ENCODE results near the gene ATP13A4. TPM values are rescaled to one million over a fixed set of nuclear protein-coding genes. Genes with fewer than 3 reads are reported as not detected.

The ATP13A4 gene
- polyA plus RNA-seq, 3 donors: 0.08 to 0.21 (median 0.19) TPM

- DNase-seq: no peak
- no peak overlapping the region for H3K27ac ChIP-seq (ENCODE audit: low read depth in 1 of 2, low read length in 2 of 2)
- no peaks in the 10 kb centered on the region for H3K79me2 ChIP-seq (ENCODE audit: insufficient read depth, low read length)
- H3K36me3 Mint-ChIP-seq: no peaks in the 10 kb centered on the region
- no peaks in the 10 kb centered on the region for H4K20me1 ChIP-seq (ENCODE audit: insufficient read depth, low read length)
- H3K4me3 ChIP-seq (replicated peaks in 1 of 3; ENCODE audit: low read depth in 2 of 3, low read length in 3 of 3): no peak overlapping the region
- TF ChIP-seq, protein P1, sequence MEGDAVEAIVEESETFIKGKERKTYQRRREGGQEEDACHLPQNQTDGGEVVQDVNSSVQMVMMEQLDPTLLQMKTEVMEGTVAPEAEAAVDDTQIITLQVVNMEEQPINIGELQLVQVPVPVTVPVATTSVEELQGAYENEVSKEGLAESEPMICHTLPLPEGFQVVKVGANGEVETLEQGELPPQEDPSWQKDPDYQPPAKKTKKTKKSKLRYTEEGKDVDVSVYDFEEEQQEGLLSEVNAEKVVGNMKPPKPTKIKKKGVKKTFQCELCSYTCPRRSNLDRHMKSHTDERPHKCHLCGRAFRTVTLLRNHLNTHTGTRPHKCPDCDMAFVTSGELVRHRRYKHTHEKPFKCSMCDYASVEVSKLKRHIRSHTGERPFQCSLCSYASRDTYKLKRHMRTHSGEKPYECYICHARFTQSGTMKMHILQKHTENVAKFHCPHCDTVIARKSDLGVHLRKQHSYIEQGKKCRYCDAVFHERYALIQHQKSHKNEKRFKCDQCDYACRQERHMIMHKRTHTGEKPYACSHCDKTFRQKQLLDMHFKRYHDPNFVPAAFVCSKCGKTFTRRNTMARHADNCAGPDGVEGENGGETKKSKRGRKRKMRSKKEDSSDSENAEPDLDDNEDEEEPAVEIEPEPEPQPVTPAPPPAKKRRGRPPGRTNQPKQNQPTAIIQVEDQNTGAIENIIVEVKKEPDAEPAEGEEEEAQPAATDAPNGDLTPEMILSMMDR (IDR thresholded peaks at IDR 0.05): no peak
- H3K9me3 Mint-ChIP-seq: peaks cover 0 to 7% (median 2%) of the 10 kb centered on the region in 7 donors
- H3K27me3 ChIP-seq (ENCODE audit: control insufficient read depth in 2 of 2, insufficient read depth in 2 of 2, low read length in 2 of 2): no peaks in the 10 kb centered on the region
- H3K4me2 ChIP-seq (replicated peaks; ENCODE audit: extremely low read depth, low read length, poor library complexity, severe bottlenecking): no peak overlapping the region
- no peaks in the 10 kb centered on the region for H3K9me3 ChIP-seq (replicated peaks in 1 of 2; ENCODE audit: control insufficient read depth in 1 of 2, insufficient read depth in 1 of 2, low read length in 2 of 2)
- no peak overlapping the region for H3K4me3 Mint-ChIP-seq
- H3K4me1 Mint-ChIP-seq: no peaks in the 10 kb centered on the region
- H2AFZ ChIP-seq (ENCODE audit: insufficient read depth, low read depth, low read length, poor library complexity, severe bottlenecking): no peak overlapping the region
- H3K27me3 Mint-ChIP-seq (ENCODE audit: low read depth in 3 of 3): no peaks in the 10 kb centered on the region
- no CpG with 5 or more reads among the region's 2 CpGs for WGBS (ENCODE audit: insufficient coverage)
- H3K36me3 ChIP-seq (replicated peaks in 1 of 2; ENCODE audit: control insufficient read depth in 1 of 2, insufficient read depth in 2 of 2, low read length in 2 of 2): no peaks in the 10 kb centered on the region
- no peak overlapping the region for H3K27ac Mint-ChIP-seq
- intact Hi-C loops (cut with micrococcal nuclease): no loop called here
- no peaks in the 10 kb centered on the region for H3K4me1 ChIP-seq (ENCODE audit: control insufficient read depth in 1 of 2, insufficient read depth in 2 of 2, low read length in 2 of 2)
- no peak overlapping the region for H3K9ac ChIP-seq (ENCODE audit: insufficient read depth, low read length, poor library complexity, severe bottlenecking)
Observed at GRCh38 chr3:193403307-193403706, 151.4 kb downstream of the ATP13A4 start.

DNA sequence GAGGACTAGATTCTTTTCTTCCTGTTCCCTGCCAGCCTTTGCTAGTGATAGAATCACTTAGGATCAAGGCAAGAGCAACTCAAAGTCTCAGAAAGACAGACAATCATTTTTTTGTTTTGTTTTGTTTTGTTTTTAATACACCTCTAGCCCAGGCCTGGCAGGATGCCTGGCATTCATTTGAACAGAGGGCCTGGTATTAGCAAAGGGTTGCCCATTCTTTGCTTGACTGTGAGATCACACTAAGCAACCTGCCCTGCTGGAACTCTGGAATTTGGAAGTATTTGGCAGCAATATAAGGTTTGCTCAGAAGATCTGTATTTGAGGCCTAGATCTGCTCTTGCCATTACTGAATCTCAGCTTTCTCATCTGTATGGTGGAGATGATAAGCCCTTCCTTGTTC lies 154.4 kb downstream of the ATP13A4 start:
- H3K79me2 ChIP-seq (ENCODE audit: insufficient read depth, low read length): no peaks in the 10 kb centered on the region
- no peak overlapping the region for H3K27ac ChIP-seq (ENCODE audit: low read depth in 1 of 2, low read length in 2 of 2)
- intact Hi-C loops (cut with micrococcal nuclease): no loop called here
- peaks cover 0 to 17% (median 3%) of the 10 kb centered on the region in 7 donors for H3K9me3 Mint-ChIP-seq
- H3K36me3 ChIP-seq (replicated peaks in 1 of 2; ENCODE audit: control insufficient read depth in 1 of 2, insufficient read depth in 2 of 2, low read length in 2 of 2): no peaks in the 10 kb centered on the region
- H3K4me2 ChIP-seq (replicated peaks; ENCODE audit: extremely low read depth, low read length, poor library complexity, severe bottlenecking): no peak overlapping the region
- H3K4me1 Mint-ChIP-seq: no peaks in the 10 kb centered on the region
- H2AFZ ChIP-seq (ENCODE audit: insufficient read depth, low read depth, low read length, poor library complexity, severe bottlenecking): no peak overlapping the region
- peaks cover 0 to under 1% of the 10 kb centered on the region in 2 donors for H3K9me3 ChIP-seq (replicated peaks in 1 of 2; ENCODE audit: control insufficient read depth in 1 of 2, insufficient read depth in 1 of 2, low read length in 2 of 2)
- H3K27me3 Mint-ChIP-seq (ENCODE audit: low read depth in 3 of 3): no peaks in the 10 kb centered on the region
- no peak overlapping the region for H3K4me3 ChIP-seq (replicated peaks in 1 of 3; ENCODE audit: low read depth in 2 of 3, low read length in 3 of 3)
- no peak for DNase-seq
- H3K36me3 Mint-ChIP-seq: no peaks in the 10 kb centered on the region
- H3K27me3 ChIP-seq (ENCODE audit: control insufficient read depth in 2 of 2, insufficient read depth in 2 of 2, low read length in 2 of 2): no peaks in the 10 kb centered on the region
- TF ChIP-seq, protein P1 (IDR thresholded peaks at IDR 0.05): no peak
- H3K27ac Mint-ChIP-seq: no peak overlapping the region
- no peaks in the 10 kb centered on the region for H4K20me1 ChIP-seq (ENCODE audit: insufficient read depth, low read length)
- no peaks in the 10 kb centered on the region for H3K4me1 ChIP-seq (ENCODE audit: control insufficient read depth in 1 of 2, insufficient read depth in 2 of 2, low read length in 2 of 2)
- no peak overlapping the region for H3K9ac ChIP-seq (ENCODE audit: insufficient read depth, low read length, poor library complexity, severe bottlenecking)
- no peak overlapping the region for H3K4me3 Mint-ChIP-seq

Measured in CD14-positive monocyte (primary cell).